GM23338 (cell line): Measurements from ENCODE around the gene HSPG2. TPM values are rescaled to one million over a fixed set of nuclear protein-coding genes. Genes with fewer than 3 reads are reported as not detected.

Experiments
- ATAC-seq: fragments of 200-7000 bp; cut with Tn5 transposase; 3 replicates; pipeline ENCODE4 v1.9.1; 2020
- DNase-seq: peaks from one replicate; pipeline ENCODE4 v3.0.0-alpha.2; 2015; ENCODE audit warnings: low spot score
- H2AFZ ChIP-seq: fragments of 200-600 bp; sonication (generic); 2 replicates; pipeline ENCODE4 v1.8.0; 2016; ENCODE audit warnings: antibody characterized with exemption, mild to moderate bottlenecking, moderate library complexity
- H3F3A ChIP-seq: fragments of 200-600 bp; sonication (generic); replicated peaks from 2 replicates; pipeline ENCODE4 v1.8.0; 2017; ENCODE audit warnings: antibody characterized with exemption, mixed run types, low read depth
- H3K27ac ChIP-seq: fragments of 200-600 bp; sonication (generic); 2 replicates; pipeline ENCODE4 v1.6.1; 2016; ENCODE audit warnings: low read depth
- H3K27me3 ChIP-seq: fragments of 200-600 bp; sonication (generic); 2 replicates; pipeline ENCODE4 v1.8.0; 2016; ENCODE audit warnings: mild to moderate bottlenecking, mixed run types, moderate library complexity; ENCODE audit not compliant: insufficient read depth
- H3K36me3 ChIP-seq: fragments of 200-600 bp; sonication (generic); 2 replicates; pipeline ENCODE4 v1.8.0; 2016; ENCODE audit warnings: mild to moderate bottlenecking; ENCODE audit not compliant: insufficient read depth
- H3K4me1 ChIP-seq: fragments of 200-600 bp; sonication (generic); 2 replicates; pipeline ENCODE4 v1.8.0; 2016; ENCODE audit warnings: mild to moderate bottlenecking, moderate library complexity; ENCODE audit not compliant: insufficient read depth
- H3K4me2 ChIP-seq: fragments of 200-600 bp; sonication (generic); 2 replicates; pipeline ENCODE4 v1.7.1; 2017; ENCODE audit warnings: mixed run types
- H3K4me3 ChIP-seq: fragments of 200-600 bp; sonication (generic); 2 replicates; pipeline ENCODE4 v1.6.1; 2016; ENCODE audit warnings: mixed run types
- H3K79me2 ChIP-seq: fragments of 200-600 bp; sonication (generic); replicated peaks from 2 replicates; pipeline ENCODE4 v1.8.0; 2017; ENCODE audit warnings: mild to moderate bottlenecking; ENCODE audit not compliant: insufficient read depth
- H3K9me2 ChIP-seq: fragments of 200-600 bp; sonication (generic); 2 replicates; pipeline ENCODE4 v1.8.0; 2017; ENCODE audit not compliant: insufficient read depth
- H4K20me1 ChIP-seq: fragments of 200-600 bp; sonication (generic); replicated peaks from 2 replicates; pipeline ENCODE4 v1.8.0; 2017; ENCODE audit warnings: mild to moderate bottlenecking; ENCODE audit not compliant: insufficient read depth
- H3K27ac Mint-ChIP-seq: 2 replicates; pipeline ENCODE4 v1.8.0; 2020; ENCODE audit warnings: inconsistent platforms, mild to moderate bottlenecking, moderate library complexity, mixed read lengths
- H3K27me3 Mint-ChIP-seq: 3 replicates; pipeline ENCODE4 v1.8.0; 2022; ENCODE audit warnings: low read depth, mild to moderate bottlenecking, moderate library complexity, mixed read lengths, inconsistent platforms; ENCODE audit not compliant: insufficient read depth, poor library complexity
- H3K36me3 Mint-ChIP-seq: 3 replicates; pipeline ENCODE4 v1.8.0; 2021; ENCODE audit warnings: low read depth, mild to moderate bottlenecking, inconsistent platforms, moderate library complexity, mixed read lengths
- H3K4me1 Mint-ChIP-seq: 3 replicates; pipeline ENCODE4 v1.8.0; 2020; ENCODE audit warnings: mild to moderate bottlenecking, inconsistent platforms, mixed read lengths
- H3K4me3 Mint-ChIP-seq: 3 replicates; pipeline ENCODE4 v1.8.0; 2021; ENCODE audit warnings: moderate library complexity, mild to moderate bottlenecking, inconsistent platforms, mixed read lengths
- H3K9me3 Mint-ChIP-seq: 3 replicates; pipeline ENCODE4 v1.8.0; 2020; ENCODE audit warnings: moderate library complexity, mild to moderate bottlenecking, inconsistent platforms, mixed read lengths
- CREB1 ChIP-seq: fragments of 250-450 bp; sonication (Bioruptor Pico); IDR thresholded peaks from 2 replicates; pipeline ENCODE4 v1.5.0; 2020; ENCODE audit warnings: low read depth, mild to moderate bottlenecking, moderate library complexity
- CTCF ChIP-seq, 2 experiments: fragments of 200-600 bp in 1 of 2; sonication (generic) in 1 of 2; conservative IDR thresholded peaks; 2 replicates each; pipeline versions ENCODE4 v1.5.1 to v1.6.1; 2016 to 2017; ENCODE audit warnings: antibody characterized with exemption in 2 of 2, low read depth in 2 of 2, mild to moderate bottlenecking in 2 of 2, moderate library complexity in 1 of 2
- EZH2 ChIP-seq: fragments of 200-600 bp; sonication (generic); IDR thresholded peaks from one replicate; pipeline ENCODE4 v1.8.0; 2017; ENCODE audit warnings: antibody characterized with exemption, mild to moderate bottlenecking, low read depth; ENCODE audit not compliant: unreplicated experiment
- EZH2phosphoT487 ChIP-seq: fragments of 200-600 bp; sonication (generic); IDR thresholded peaks from one replicate; pipeline ENCODE4 v1.8.1; 2018; ENCODE audit warnings: antibody characterized with exemption; ENCODE audit not compliant: unreplicated experiment
- JUNB ChIP-seq: IDR thresholded peaks from one replicate; pipeline ENCODE4 v1.6.1; 2016; ENCODE audit warnings: antibody characterized with exemption; ENCODE audit not compliant: unreplicated experiment
- NANOG ChIP-seq: IDR thresholded peaks from 2 replicates; pipeline ENCODE4 v1.6.1; 2016; ENCODE audit warnings: antibody characterized with exemption, borderline replicate concordance
- POLR2AphosphoS5 ChIP-seq: IDR thresholded peaks from 2 replicates; pipeline ENCODE4 v1.6.1; 2016; ENCODE audit warnings: antibody characterized with exemption, low read depth
- REST ChIP-seq: IDR thresholded peaks from one replicate; pipeline ENCODE4 v1.6.1; 2018; ENCODE audit warnings: antibody characterized with exemption; ENCODE audit not compliant: unreplicated experiment
- STAT1 ChIP-seq: IDR thresholded peaks from one replicate; pipeline ENCODE4 v1.6.1; 2016; ENCODE audit warnings: antibody characterized with exemption; ENCODE audit not compliant: unreplicated experiment
- ZNF114 ChIP-seq: fragments of 250-450 bp; sonication (Bioruptor Pico); IDR thresholded peaks from 2 replicates; pipeline ENCODE4 v1.5.0; 2020; ENCODE audit warnings: mild to moderate bottlenecking, moderate library complexity
- ZNF331 ChIP-seq: fragments of 250-450 bp; sonication (Bioruptor Pico); IDR thresholded peaks from 2 replicates; pipeline ENCODE4 v1.5.0; 2020; ENCODE audit warnings: low read depth, mild to moderate bottlenecking, moderate library complexity
- ZNF462 ChIP-seq: fragments of 250-450 bp; sonication (Bioruptor Pico); IDR thresholded peaks from 2 replicates; pipeline ENCODE4 v1.5.0; 2020; ENCODE audit warnings: mild to moderate bottlenecking, moderate library complexity
- polyA plus RNA-seq: library from polyadenylated mRNA; unstranded; fragments of >200 nt; fragmentation: Nextera tagmentation; extraction: Ambion mirVana; gene quantifications from 2 replicates; pipeline ENCODE4 v1.2.1, GENCODE V29; 2016
- total RNA-seq: library from RNA; depleted of rRNA; stranded (reverse); fragments of >200 nt; shearing (Covaris generic); gene quantifications from 2 replicates; pipeline ENCODE4 v1.2.3, GENCODE V29; 2014

HSPG2 gene
- total and polyA plus RNA-seq, 2 experiments from 2014 or later = 14.9 to 70.8 TPM

GRCh38 chr1:21871943-21872342 lies 65.2 kb downstream of the HSPG2 start (continued):
- TF ChIP-seq CTCF (conservative IDR thresholded peaks at IDR 0.05; ENCODE audit: low read depth in 2 of 2) = no peak
- no peak for TF ChIP-seq ZNF462 (CRISPR knock-in tag)
- TF ChIP-seq JUNB = no peak
- no peak for TF ChIP-seq NANOG

- 0 out of 2 replicates have a peak, but pooled peaks cover 6% of the 10 kb centered on the region for H4K20me1 ChIP-seq
- peaks cover 27% of the 10 kb centered on the region for H3K36me3 Mint-ChIP-seq
- no peak for DNase-seq
- no peak overlapping the region for H3K4me3 ChIP-seq
- H3K36me3 ChIP-seq = peaks cover 6% of the 10 kb centered on the region
- H3K4me1 ChIP-seq = peaks cover 8% of the 10 kb centered on the region; the same call in 1 of the 2 replicates
- no peaks in the 10 kb centered on the region for H3K9me2 ChIP-seq
- no peaks in the 10 kb centered on the region for H3F3A ChIP-seq
- peaks cover 10% of the 10 kb centered on the region for H3K27me3 Mint-ChIP-seq
- no peak overlapping the region for H2AFZ ChIP-seq
- no peak overlapping the region for H3K27ac ChIP-seq
- peaks cover 20% of the 10 kb centered on the region for H3K4me1 Mint-ChIP-seq
- H3K27ac Mint-ChIP-seq = peak overlapping the region; percentile 53; the same call in 1 of the 2 replicates
- no peak overlapping the region for H3K4me3 Mint-ChIP-seq
- no peaks in the 10 kb centered on the region for H3K79me2 ChIP-seq
- H3K27me3 ChIP-seq = no peaks in the 10 kb centered on the region
- no peaks in the 10 kb centered on the region for H3K9me3 Mint-ChIP-seq
- H3K4me2 ChIP-seq = no peak overlapping the region
- no peak for ATAC-seq
- TF ChIP-seq STAT1 (no peak), JUNB (no peak), POLR2AphosphoS5 (no peak), EZH2 (no peak), REST (no peak), ZNF114 (CRISPR knock-in tag) (no peak), EZH2phosphoT487 (no peak), NANOG (no peak), CTCF (conservative IDR thresholded peaks at IDR 0.05; ENCODE audit: low read depth in 2 of 2) (no peak), ZNF331 (no peak), CREB1 (CRISPR knock-in tag) (no peak)
Observed at GRCh38 chr1:21870611-21871010, 66.5 kb downstream of the HSPG2 start.
